ENCODE measurements around the gene HASPIN.

DNA sequence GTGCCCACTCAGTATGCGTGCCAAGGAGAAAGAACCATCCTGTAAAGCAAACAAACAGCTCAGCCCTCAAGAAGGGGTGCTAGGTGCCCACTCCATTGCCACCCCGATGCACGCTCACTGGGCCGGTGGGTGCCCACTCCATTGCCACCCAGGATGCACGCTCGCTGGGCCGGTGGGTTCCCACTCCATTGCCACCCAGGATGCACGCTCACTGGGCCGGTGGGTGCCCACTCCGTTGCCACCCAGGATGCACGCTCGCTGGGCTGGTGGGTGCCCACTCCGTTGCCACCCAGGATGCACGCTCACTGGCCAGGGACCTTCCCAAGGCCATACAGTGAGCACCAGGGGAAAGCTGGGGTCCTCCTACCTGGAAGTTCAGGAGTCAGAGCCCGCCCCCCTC, 28.1 kb downstream of the HASPIN start:
- TF ChIP-seq EZH2 (IDR thresholded peaks at IDR 0.05; ENCODE audit: borderline replicate concordance, low read length) = no peak
- TF ChIP-seq, protein P1, sequence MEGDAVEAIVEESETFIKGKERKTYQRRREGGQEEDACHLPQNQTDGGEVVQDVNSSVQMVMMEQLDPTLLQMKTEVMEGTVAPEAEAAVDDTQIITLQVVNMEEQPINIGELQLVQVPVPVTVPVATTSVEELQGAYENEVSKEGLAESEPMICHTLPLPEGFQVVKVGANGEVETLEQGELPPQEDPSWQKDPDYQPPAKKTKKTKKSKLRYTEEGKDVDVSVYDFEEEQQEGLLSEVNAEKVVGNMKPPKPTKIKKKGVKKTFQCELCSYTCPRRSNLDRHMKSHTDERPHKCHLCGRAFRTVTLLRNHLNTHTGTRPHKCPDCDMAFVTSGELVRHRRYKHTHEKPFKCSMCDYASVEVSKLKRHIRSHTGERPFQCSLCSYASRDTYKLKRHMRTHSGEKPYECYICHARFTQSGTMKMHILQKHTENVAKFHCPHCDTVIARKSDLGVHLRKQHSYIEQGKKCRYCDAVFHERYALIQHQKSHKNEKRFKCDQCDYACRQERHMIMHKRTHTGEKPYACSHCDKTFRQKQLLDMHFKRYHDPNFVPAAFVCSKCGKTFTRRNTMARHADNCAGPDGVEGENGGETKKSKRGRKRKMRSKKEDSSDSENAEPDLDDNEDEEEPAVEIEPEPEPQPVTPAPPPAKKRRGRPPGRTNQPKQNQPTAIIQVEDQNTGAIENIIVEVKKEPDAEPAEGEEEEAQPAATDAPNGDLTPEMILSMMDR (IDR thresholded peaks at IDR 0.05; ENCODE audit: low read length) = no peak

Measured in OCI-LY1 (cell line).